Dermis microvascular lymphatic vessel endothelial cell (primary cell): ENCODE measurements around the gene FBXO30. TPM values are rescaled to one million over a fixed set of nuclear protein-coding genes. Genes with fewer than 3 reads are reported as not detected.

Source experiments
- DNase-seq, 2 donors: peaks; one replicate each; pipeline versions ENCODE4 v3.0.0 to v3.0.0-alpha.2; 2010; ENCODE audit warnings: low read depth in 2 of 2
- total RNA-seq: library from RNA; depleted of rRNA; stranded (reverse); fragments of >200 nt; gene quantifications from 2 replicates; pipeline ENCODE4 v1.2.1, GENCODE V29; 2014

The FBXO30 gene
- total RNA-seq: 11.4 and 11.6 TPM in 2 replicates

- DNase-seq: peak; percentile 61 to 92
Observed at GRCh38 chr6:145814501-145815308, at the start of gene FBXO30. Gene FBXO30, minus strand, starts transcription at chr6:145814795. Its CDS starts 8,390 bp downstream, at chr6:145806405.

- no peak for DNase-seq
Observed at GRCh38 chr6:145863988-145864616, 49.5 kb upstream of the FBXO30 start.

GRCh38 chr6:145863366-145863765, 48.8 kb upstream of the FBXO30 start:
- DNase-seq: no peak

- no peak for DNase-seq
Observed at GRCh38 chr6:145860562-145860961, 46.0 kb upstream of the FBXO30 start.

- no peak for DNase-seq
Observed at GRCh38 chr6:145850671-145851070, 36.1 kb upstream of the FBXO30 start.

GRCh38 chr6:145848541-145848940, 33.9 kb upstream of the FBXO30 start:
- DNase-seq: no peak

GRCh38 chr6:145845557-145845956, 31.0 kb upstream of the FBXO30 start:
- no peak for DNase-seq

GRCh38 chr6:145844933-145845540, 30.4 kb upstream of the FBXO30 start:
- no peak for DNase-seq

GRCh38 chr6:145842693-145843546, 28.3 kb upstream of the FBXO30 start:
- DNase-seq: no peak

GRCh38 chr6:145841668-145842067, 27.1 kb upstream of the FBXO30 start:
- no peak for DNase-seq

- no peak for DNase-seq
Observed at GRCh38 chr6:145839653-145840052, 25.1 kb upstream of the FBXO30 start.

GRCh38 chr6:145838305-145838704, 23.7 kb upstream of the FBXO30 start:
- DNase-seq: no peak

- DNase-seq: no peak
Observed at GRCh38 chr6:145836772-145837171, 22.2 kb upstream of the FBXO30 start.

- peak in 1 of 2 donors; percentile 28 for DNase-seq
Observed at GRCh38 chr6:145836170-145836569, 21.6 kb upstream of the FBXO30 start.

GRCh38 chr6:145830612-145831011, 16.0 kb upstream of the FBXO30 start:
- DNase-seq: no peak

- DNase-seq: no peak
Observed at GRCh38 chr6:145829950-145830349, 15.4 kb upstream of the FBXO30 start.

- DNase-seq: no peak
Observed at GRCh38 chr6:145829102-145829501, 14.5 kb upstream of the FBXO30 start.

GRCh38 chr6:145824344-145824743, 9.7 kb upstream of the FBXO30 start:
- DNase-seq: no peak

GRCh38 chr6:145823328-145823944, 8.8 kb upstream of the FBXO30 start:
- no peak for DNase-seq

GRCh38 chr6:145822456-145822855, 7.9 kb upstream of the FBXO30 start:
- no peak for DNase-seq

GRCh38 chr6:145819994-145820393, 5.4 kb upstream of the FBXO30 start:
- DNase-seq: no peak
